NCI-H146 treated with DMSO at 0.1 percent for 48 hours (cell line): ENCODE results near the gene PTPRD.
A peak's percentile ranks its signal among the peaks of the same experiment; 100 is the strongest.

ENCODE experiments used
- DNase-seq: peaks from one replicate; lab custom pipeline; 2025; ENCODE audit not compliant: unreplicated experiment; lab: John Stamatoyannopoulos, UW

The PTPRD gene

GRCh38 chr9:10612641-10613398 lies at the start of gene PTPRD:
TSS of gene PTPRD (minus strand) at chr9:10613002.
- DNase-seq: peak; percentile 88

- no peak for DNase-seq
Observed at GRCh38 chr9:10661994-10662393, 49.2 kb upstream of the PTPRD start.

- DNase-seq: no peak
Observed at GRCh38 chr9:10661376-10661775, 48.6 kb upstream of the PTPRD start.

GRCh38 chr9:10651012-10651411 lies 38.2 kb upstream of the PTPRD start:
- DNase-seq: no peak

- peak; percentile 68 for DNase-seq
Observed at GRCh38 chr9:10649076-10649475, 36.3 kb upstream of the PTPRD start.

GRCh38 chr9:10633785-10634184 lies 21.0 kb upstream of the PTPRD start:
- no peak for DNase-seq

- no peak for DNase-seq
Observed at GRCh38 chr9:10614196-10614800, 1.5 kb upstream of the PTPRD start.

GRCh38 chr9:10613419-10613818 lies 617 bp upstream of the PTPRD start:
- DNase-seq: peak; percentile 59

- no peak for DNase-seq
Observed at GRCh38 chr9:10605388-10605787, 7.4 kb downstream of the PTPRD start.

- DNase-seq: no peak
Observed at GRCh38 chr9:10604927-10605326, 7.9 kb downstream of the PTPRD start.

- no peak for DNase-seq
Observed at GRCh38 chr9:10597801-10598200, 15.0 kb downstream of the PTPRD start.

- no peak for DNase-seq
Observed at GRCh38 chr9:10594482-10594881, 18.3 kb downstream of the PTPRD start.

- DNase-seq: no peak
Observed at GRCh38 chr9:10586407-10586806, 26.4 kb downstream of the PTPRD start.

- DNase-seq: no peak
Observed at GRCh38 chr9:10571699-10572098, 41.1 kb downstream of the PTPRD start.

- peak; percentile 18 for DNase-seq
Observed at GRCh38 chr9:10566848-10567247, 46.0 kb downstream of the PTPRD start.

- no peak for DNase-seq
Observed at GRCh38 chr9:10562581-10563343, 50.0 kb downstream of the PTPRD start.

GRCh38 chr9:10548348-10548747 lies 64.5 kb downstream of the PTPRD start:
- no peak for DNase-seq

GRCh38 chr9:10538073-10538472 lies 74.7 kb downstream of the PTPRD start:
- DNase-seq: no peak

GRCh38 chr9:10534850-10535249 lies 78.0 kb downstream of the PTPRD start:
- DNase-seq: no peak

GRCh38 chr9:10525972-10526371 lies 86.8 kb downstream of the PTPRD start:
- no peak for DNase-seq

- no peak for DNase-seq
Observed at GRCh38 chr9:10523164-10523563, 89.6 kb downstream of the PTPRD start.

GRCh38 chr9:10512144-10512543 lies 100.7 kb downstream of the PTPRD start:
- no peak for DNase-seq
